Brain microvascular endothelial cell (primary cell): Measurements from ENCODE around the gene SHROOM3.

Source experiments
- DNase-seq: peaks from one replicate; pipeline ENCODE4 v3.0.0-alpha.2; 2020
- H3K27ac ChIP-seq: fragments of 250-450 bp; sonication (Bioruptor Pico); 2 replicates; pipeline ENCODE4 v1.5.1; 2020; ENCODE audit warnings: mild to moderate bottlenecking, moderate library complexity
- H3K27me3 ChIP-seq: fragments of 250-450 bp; sonication (Bioruptor Pico); replicated peaks from 2 replicates; pipeline ENCODE4 v1.5.1; 2020; ENCODE audit warnings: mild to moderate bottlenecking
- H3K36me3 ChIP-seq: fragments of 250-450 bp; sonication (Bioruptor Pico); replicated peaks from 2 replicates; pipeline ENCODE4 v1.5.1; 2020; ENCODE audit warnings: mild to moderate bottlenecking
- H3K4me3 ChIP-seq: 2 replicates; pipeline ENCODE4 v1.5.1; 2011; ENCODE audit warnings: low read depth, mild to moderate bottlenecking, control low read depth, low read length, moderate library complexity
- CTCF ChIP-seq: IDR thresholded peaks from 2 replicates; pipeline ENCODE4 v1.5.1; 2011; ENCODE audit warnings: low read depth, mild to moderate bottlenecking, moderate library complexity, low read length, control low read depth, inconsistent platforms; ENCODE audit errors: missing control alignments
- in situ Hi-C: cut with HindIII; loops from 2 replicates; pipeline ENCODE4 v1.10.0; 2017; ENCODE audit warnings: low sequenced_read_pairs, low pct_ligation_motif_present

SHROOM3 gene

GRCh38 chr4:76641758-76642157 lies 206.7 kb downstream of the SHROOM3 start:
- no peak for TF ChIP-seq CTCF
- H3K27ac ChIP-seq = no peak overlapping the region
- H3K36me3 ChIP-seq = no peaks in the 10 kb centered on the region
- in situ Hi-C loops = no loop called here
- DNase-seq = no peak
- no peaks in the 10 kb centered on the region for H3K27me3 ChIP-seq
- H3K4me3 ChIP-seq = no peak overlapping the region

DNA sequence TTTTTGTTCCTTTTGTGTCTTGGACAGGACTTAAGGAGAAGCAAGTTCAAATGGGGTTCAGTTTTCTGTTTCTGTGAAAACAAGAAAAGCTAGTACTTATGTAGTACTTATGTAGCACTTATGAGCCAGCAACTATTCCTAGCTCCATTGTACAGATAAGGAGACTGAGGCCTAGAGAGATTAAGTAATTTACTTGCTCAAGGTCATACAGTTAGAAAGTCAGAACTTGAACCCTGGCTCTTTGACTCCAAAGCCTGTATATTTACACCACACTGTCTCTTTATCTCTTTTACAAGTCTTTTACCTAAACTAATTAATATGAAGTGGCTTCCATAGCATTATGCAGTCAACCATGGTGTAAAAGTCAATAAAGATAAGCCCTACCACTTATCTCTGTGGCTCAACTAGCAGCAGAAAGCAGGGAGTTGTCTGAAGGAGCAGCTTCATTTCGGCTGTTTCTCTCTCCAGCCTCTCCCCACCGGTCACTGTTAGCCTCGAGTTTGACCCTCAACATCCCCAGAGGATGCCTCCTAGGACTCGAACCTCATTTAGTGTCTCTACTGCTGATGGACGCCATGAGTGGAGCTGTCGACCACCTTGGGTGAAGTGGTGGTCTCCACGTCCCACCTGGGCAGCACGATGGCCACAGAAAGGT lies 209.9 kb downstream of the SHROOM3 start:
- no peaks in the 10 kb centered on the region for H3K27me3 ChIP-seq
- in situ Hi-C loops = no loop called here
- no peaks in the 10 kb centered on the region for H3K36me3 ChIP-seq
- H3K27ac ChIP-seq = no peak overlapping the region
- H3K4me3 ChIP-seq = no peak overlapping the region
- no peak for TF ChIP-seq CTCF
- DNase-seq = no peak

DNA sequence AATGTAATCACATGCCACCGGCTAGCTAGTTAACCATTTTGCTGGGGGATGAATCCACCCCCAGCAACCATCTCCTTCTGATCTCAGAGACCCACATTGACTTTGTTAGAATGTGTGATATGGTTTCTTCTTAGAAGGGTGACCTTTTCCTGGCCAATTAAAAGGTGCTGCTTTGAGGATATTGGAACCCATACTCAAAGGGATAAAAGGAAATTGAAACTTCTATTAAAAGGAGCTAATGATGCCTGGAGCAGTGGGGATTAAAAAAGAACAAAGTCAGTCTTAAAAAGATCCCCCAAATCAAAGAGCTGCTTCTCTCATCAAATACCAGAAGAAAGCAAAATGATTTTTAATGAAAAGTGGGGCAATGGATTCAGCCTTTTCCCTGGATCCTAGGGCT lies 214.1 kb downstream of the SHROOM3 start:
- Histone ChIP-seq H3K27me3 (no peaks in the 10 kb centered on the region), H3K4me3 (no peak overlapping the region), H3K27ac (no peak overlapping the region), H3K36me3 (no peaks in the 10 kb centered on the region)
- no peak for DNase-seq
- in situ Hi-C loops = no loop called here
- TF ChIP-seq CTCF = no peak

GRCh38 chr4:76651616-76652015 lies 216.6 kb downstream of the SHROOM3 start:
- in situ Hi-C loops = no loop called here
- Histone ChIP-seq H3K4me3 (no peak overlapping the region), H3K36me3 (no peaks in the 10 kb centered on the region), H3K27me3 (no peaks in the 10 kb centered on the region), H3K27ac (no peak overlapping the region)
- no peak for DNase-seq
- no peak for TF ChIP-seq CTCF

DNA sequence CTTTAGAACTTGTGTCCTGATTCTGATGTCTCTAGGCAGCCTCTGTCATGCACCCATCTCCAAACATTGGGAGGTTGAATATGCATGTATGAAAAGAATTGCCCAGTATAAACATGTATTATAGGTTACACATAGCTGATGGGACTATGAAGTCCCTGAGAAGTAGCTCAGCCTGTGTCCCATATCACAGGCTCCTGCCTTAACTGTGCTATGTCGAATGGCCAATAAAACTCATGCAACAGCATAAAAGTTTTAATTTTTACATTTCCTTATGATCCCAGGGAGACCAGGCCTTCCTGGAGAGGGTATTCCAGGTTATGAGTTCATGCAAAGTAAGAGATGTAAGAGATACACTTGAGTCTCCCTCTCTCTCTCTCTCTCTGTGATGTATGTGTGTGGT lies 217.4 kb downstream of the SHROOM3 start:
- DNase-seq = no peak
- in situ Hi-C loops = no loop called here
- no peaks in the 10 kb centered on the region for H3K27me3 ChIP-seq
- H3K36me3 ChIP-seq = no peaks in the 10 kb centered on the region
- no peak overlapping the region for H3K27ac ChIP-seq
- H3K4me3 ChIP-seq = no peak overlapping the region
- TF ChIP-seq CTCF = no peak

GRCh38 chr4:76654084-76654483 lies 219.1 kb downstream of the SHROOM3 start:
- Histone ChIP-seq H3K36me3 (no peaks in the 10 kb centered on the region), H3K27ac (no peak overlapping the region), H3K27me3 (no peaks in the 10 kb centered on the region), H3K4me3 (no peak overlapping the region)
- no peak for DNase-seq
- no peak for TF ChIP-seq CTCF
- in situ Hi-C loops = no loop called here
